GM19452 (cell line): ENCODE measurements around the gene SERPINB4.
"Not testable (repeated sequence)": the region's sequence is repeated elsewhere in the genome, so short reads cannot be mapped to it uniquely, and the experiment has no call there.

ENCODE experiments used
- ATAC-seq: cut with Tn5 transposase; IDR thresholded peaks from one replicate; pipeline ENCODE4 v1.9.1; 2021; ENCODE audit not compliant: unreplicated experiment

Gene SERPINB4

DNA sequence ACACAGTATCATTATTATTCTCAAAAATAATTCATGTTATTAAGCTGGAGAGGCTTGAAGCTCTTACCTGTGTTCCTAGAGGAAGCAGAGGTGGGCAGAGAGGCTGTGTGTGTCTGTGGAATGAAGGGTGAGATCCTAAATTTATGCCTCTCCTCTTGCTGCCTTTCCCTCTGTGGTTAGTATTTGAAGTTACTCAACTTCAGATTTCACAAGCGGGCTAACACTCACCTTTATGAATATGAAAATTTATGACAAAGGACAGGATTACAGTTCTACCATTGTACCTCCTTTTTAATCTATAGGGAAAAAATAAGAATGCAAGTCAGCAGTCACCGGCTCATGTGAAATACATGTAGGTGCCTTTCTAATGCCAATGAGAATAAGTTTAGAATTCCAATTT is at the start of gene SERPINB4:
TSS of gene SERPINB4 (minus strand) at position 115 of the 400 bp plus-strand sequence. CDS start 679 bp downstream, outside the sequence.
- ATAC-seq = not testable (repeated sequence)

DNA sequence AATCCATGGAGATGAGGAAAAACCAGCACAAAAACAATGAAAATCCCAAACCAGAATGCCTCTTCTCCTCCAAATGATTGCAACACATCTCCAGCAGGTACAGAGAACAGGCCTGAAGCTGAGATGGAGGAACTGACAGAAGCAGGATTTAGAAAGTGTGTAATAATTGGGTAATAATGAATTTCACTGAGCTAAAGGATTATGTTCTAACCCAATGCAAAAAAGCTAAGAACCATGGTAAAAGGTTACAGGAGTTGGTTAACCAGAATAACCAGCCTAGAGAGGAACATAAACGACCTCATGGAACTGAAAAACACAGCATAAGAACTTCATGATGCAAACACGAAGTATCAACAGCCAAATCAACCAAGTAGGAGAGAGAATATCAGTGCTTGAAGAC is 45.0 kb upstream of the SERPINB4 start:
- no peak for ATAC-seq

DNA sequence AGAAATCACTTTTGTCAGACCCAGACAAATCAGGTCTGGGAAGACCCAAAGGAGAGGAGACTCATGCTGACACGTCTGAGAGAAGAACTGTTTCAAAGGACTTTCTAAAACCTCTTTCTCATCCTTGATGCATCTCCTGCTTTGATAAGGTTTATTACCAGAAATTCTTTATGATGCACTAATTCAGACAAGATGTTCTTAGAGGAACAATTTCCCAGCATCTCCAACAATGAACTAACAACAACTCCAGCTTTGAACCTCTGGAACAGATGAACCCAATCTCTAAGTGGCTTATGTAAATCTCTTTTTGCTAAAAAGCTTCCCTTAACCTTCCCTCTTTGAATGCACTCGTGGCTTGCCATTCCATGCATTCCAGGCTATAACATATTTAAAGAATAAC is 42.8 kb upstream of the SERPINB4 start:
- ATAC-seq = no peak

DNA sequence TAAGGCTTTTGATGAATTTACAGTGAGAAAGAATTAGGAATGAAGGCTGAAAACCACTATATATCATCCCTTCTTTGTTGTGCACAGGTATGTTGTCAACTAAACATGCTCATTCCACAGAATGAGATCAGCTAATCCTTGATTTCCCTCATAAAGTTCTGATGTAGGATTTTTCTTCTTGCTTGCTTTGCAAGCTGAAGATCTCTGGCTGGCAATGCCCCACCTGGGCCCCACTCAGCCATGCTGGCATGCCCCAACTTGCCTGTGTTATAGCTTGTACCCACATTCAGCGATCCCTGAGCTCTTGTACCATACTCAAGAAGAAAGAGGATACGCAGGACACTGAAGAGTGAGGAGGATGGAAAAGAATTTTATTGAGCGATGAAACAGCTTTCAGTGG is 40.7 kb upstream of the SERPINB4 start:
- ATAC-seq = no peak

DNA sequence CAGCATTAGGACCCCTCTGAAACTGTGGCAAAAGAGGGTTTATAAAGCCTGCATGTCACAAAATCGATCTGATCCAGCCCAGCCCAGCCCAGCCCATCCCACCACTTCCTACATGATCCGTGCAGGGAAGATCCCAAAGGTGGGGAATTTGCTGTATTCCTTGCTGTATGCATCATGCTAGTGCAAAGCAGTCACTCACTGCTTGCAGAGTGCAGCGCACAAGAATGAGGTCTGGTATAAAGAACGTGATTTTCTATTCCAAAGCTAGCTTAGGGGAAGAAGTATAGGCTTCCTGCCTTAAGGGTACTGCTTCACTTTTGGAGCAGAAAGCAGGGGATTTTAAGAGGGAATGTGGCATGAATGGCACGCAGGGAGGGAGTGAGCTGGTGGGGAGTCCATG is 39.8 kb upstream of the SERPINB4 start:
- no peak for ATAC-seq

DNA sequence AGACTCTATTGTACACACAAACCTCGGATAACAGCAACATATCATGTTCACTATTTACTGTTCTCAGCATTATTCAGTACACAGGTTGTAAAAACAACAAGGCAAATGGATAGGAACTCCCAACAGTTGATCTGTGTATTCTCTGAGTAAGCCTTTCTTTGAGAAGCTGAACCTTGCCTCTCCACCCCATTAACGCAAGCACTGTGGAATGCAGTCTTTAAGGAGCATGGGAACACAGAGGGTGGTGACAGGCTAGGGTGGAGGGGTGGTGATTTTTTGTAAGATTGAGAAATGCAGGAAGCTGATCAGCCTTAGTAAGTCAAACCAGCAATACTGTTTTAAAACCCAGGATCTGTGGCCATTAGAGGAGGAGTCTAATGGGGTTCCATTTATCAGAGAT is 39.1 kb upstream of the SERPINB4 start:
- no peak for ATAC-seq

DNA sequence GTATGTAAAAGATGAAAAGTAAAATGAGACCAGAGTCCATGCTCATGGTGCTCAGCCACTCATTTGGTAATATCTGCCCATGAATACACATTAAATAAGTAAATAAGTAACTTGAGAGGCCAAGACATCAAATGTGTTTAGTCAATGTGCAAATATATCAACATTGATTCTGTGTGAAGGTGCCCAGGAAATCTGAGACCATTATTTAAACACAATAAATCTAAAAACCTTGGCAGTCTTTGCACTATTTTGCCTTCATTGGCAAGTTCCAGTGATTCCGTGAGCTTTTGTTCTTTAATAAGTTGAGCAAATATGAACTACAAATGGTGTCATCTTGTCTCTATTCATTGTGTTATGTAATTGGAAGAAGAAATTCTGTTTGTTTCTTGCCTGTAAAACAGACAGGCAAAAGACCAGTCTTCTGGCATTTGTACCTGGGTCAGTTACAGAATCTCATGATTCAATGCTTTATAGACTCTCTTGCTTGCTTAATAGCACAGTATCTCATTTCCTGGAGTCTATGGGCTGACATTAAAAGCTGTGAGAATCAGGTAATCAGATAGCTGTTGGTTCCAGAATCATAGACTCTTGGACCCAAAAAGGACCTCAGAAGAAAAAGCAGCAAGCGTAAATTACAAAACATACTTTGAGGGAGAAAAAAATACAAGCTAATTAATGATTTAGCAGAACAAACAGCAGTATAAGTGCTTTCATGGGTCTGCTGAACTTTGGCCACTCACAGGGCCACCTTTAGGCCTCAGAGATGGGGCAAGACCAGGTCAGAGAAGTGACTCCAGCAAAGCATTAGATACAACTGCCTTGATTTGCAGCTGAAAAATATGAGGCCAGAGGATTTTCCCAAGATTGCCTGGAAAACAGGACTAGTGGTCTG is 37.6 kb upstream of the SERPINB4 start:
- no peak for ATAC-seq

DNA sequence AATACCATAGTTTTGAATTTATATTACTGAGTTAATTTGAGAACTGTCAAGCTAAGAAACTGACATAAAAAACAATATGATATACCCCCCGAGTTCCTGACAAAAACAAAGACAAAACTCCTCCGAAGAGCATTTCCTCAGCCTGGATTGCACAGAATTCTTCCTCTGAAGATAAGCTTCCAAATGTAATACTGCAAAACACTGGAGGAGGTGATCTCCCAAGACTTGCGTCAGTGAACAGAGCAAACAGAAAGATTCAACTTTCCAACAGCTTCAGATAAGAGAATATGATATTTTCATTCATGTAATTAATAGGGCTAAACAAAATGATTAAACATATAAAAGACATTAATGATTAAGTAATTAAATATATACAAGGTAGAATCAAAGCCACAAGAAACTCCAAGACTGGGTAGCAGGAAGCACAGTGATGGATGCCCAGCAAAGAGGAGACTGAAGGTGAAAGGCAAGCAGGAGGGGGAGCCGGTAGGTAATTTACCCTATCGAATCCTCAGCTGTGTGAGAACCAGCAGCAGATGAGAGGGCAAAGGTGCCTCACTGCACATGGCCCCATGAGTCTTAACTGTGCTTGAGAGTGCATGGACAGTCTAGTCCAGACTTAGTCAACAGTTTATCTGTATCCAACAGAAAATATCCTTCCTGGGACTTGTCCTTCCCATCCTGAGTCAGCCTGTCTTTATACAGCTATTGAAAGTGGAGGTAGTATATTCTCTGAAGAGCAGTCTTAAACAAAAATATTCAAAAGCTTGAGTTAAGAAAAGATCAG is 36.0 kb upstream of the SERPINB4 start:
- no peak for ATAC-seq

DNA sequence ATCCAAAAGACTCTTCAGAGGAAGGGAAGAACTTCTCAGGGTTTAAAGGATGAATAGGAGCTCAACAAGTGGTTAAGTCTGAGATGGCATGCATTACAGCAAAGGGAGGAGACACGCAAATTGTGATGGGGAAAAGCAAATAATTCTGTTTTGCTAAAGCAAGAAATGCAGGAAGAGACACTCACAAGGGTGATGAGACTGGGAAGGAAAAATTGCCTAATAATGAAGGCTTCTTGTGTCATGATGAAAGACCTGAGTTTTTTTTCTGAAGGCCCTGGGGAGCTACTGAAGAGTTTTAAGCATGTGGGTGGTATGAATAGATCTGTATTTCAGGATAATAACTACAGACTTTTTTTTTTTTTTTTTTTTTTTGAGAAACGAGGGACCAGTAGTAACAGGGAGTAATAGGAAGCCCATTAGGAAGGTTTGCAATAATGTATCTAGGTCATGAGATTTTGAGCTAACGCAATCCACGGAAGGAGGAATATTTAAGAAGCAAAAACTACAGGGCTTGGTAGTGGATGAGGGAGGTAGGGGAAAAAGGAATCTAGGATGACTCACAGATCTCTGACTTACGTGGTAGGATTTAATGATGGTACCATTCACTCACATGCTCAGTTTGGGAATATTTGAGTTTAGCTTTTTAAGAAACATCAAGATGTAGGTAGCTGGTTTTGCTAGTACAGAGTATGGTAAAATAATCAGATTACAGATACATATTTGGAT is 33.6 kb upstream of the SERPINB4 start:
- ATAC-seq = no peak

DNA sequence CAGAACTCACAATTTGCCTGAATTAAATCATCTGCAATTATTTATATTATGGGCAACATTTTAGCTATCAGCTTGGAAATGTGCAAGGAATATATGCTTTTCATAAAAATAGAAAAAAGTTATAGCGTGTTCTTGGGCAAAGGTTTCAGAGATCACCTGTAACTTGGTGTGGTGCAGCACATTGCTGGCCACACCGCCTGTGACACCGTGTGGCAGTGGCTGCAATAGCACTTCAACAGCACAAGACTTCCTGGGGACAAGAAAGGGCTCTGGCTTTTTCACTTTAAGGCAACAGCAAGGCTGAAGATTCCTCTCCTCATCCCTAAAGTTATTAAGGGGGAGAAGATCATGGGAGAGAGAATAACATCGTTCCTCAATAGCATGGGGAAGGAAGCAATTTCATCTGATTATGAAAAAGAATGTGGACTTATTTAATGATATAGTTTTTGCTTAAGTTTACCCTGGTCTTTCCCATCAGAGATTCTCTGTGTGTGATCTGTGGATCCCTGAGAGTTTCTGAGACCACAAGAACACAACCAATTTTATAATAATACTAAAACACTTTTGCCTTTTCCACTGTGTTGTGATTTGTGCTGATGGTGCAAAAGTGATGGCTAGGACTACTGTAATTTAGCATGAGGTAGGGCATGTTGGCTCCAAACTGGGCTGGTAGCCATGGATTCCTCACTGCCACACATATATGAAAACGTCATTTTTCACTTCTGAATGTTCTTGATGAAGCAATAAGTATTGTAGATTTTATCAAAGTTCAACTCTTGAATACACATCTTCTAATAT is 32.7 kb upstream of the SERPINB4 start:
- peak; percentile 69 for ATAC-seq

DNA sequence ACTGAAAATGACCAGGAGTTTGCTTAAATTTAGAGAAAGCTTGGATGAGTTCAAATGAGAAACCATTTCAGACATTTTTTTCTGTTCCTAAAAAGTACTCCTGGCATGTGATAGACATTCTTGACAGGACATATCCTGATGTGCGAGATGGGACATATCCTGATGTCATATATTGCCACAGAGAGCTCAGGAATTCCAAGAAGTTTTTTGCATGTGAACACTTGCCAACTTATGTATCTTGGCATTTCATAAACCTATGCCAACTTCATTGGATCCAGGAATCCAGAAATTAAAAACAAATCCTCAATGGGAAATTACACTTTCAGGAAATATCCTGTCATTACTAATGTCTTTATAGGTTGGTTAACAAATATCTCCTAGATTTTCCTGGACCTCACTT is 20.5 kb upstream of the SERPINB4 start:
- ATAC-seq = no peak

DNA sequence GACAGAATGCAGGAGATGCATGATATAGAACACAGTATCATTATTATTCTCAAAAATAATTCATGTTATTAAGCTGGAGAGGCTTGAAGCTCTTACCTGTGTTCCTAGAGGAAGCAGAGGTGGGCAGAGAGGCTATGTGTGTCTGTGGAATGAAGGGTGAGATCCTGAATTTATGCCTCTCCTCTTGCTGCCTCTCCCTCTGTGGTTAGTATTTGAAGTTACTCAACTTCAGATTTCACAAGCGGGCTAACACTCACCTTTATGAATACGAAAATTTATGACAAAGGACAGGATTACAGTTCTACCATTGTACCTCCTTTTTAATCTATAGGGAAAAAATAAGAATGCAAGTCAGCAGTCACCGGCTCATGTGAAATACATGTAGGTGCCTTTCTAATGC is 17.7 kb upstream of the SERPINB4 start, which contains the start of gene SERPINB3:
TSS of gene SERPINB3 (minus strand) at position 144 of the 400 bp plus-strand sequence. CDS start 677 bp downstream, outside the sequence.
- not testable (repeated sequence) for ATAC-seq

DNA sequence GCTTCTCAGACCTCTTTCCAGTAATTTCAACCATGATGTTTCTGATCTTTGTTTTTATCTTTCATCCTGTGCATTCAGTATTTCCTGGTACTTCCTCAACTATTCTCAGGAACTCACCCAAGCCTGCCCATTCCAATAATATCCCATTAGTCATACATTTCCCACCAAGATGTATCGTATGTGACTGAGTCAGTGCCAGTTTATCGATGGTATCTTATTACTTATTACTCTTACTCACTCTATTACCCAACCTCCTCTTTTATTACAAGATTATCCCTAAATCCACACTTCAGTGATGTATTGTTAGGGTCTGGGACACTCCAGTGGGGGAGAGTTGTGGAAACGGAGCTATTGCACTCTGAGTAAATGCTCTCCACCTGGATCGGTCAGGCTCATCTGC is 14.9 kb upstream of the SERPINB4 start:
- ATAC-seq = not testable (repeated sequence)

DNA sequence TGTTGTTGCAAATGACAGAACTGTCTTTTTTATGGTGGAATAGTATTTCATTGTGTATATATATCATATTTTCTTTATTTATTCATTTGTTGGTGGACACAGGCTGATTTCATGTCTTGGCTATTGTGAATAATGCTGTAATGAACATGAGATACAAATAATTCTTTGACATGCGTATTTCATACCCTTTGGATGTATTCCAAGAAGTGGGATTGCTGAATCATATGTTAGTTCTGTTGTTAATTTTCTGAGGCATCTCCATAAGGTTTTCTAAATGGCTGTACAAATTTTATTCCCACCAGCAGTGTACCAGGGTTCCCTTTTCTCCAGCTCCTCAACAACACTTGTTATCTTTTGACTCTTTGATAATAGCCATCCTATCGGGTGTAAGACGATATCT is 6.2 kb upstream of the SERPINB4 start:
- ATAC-seq = not testable (repeated sequence)

DNA sequence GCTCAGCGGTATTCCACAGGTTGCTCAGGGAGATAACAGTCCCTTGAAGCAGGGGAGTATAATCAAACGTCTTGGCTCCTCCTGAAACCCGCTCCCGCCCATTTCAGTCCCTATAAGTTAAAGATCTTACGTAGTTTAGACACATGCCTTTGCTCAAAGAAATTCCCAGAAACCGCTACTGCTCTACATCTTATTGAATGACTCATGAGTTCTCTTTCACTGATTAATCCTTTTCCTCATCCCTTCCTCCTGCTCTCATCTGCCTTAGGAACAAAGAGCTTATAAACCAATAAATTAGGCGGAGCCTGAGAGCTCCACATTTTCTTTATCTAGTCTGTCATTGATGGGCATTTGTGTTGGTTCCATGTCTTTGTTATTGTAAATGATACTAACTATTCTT is 4.2 kb upstream of the SERPINB4 start:
- ATAC-seq = no peak

DNA sequence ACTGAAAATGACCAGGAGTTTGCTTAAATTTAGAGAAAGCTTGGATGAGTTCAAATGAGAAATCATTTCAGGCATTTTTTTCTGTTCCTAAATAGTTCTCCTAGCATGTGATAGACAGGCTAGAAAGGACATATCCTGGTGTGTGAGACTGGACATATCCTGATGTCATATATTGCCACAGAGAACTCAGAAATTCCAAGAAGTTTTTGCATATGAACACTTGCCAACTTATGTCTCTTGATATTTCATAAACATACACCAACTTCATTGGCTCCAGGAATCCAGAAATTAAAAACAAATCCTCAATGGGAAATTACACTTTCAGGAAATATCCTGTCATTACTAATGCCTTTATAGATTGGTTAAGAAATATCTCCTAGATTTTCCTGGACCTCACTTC is 2.9 kb upstream of the SERPINB4 start:
- no peak for ATAC-seq

DNA sequence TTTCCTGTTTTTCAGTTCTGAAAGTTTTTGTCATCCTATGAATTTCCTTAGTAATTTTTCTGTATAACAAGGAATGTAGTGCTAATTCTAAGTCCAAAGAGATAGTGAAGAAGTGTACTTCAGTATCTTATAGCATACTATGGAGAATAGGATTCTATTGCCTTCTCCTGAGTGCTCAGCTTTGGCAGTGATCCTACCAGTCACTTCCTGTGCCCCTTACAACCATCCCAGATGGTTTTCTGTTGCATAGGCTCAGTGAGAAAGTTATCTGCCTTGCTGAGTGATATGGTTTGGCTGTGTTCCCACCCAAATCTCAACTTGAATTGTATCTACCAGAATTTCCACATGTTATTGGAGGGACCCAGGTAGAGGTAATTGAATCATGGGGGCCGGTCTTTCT is 638 bp upstream of the SERPINB4 start:
- not testable (repeated sequence) for ATAC-seq

DNA sequence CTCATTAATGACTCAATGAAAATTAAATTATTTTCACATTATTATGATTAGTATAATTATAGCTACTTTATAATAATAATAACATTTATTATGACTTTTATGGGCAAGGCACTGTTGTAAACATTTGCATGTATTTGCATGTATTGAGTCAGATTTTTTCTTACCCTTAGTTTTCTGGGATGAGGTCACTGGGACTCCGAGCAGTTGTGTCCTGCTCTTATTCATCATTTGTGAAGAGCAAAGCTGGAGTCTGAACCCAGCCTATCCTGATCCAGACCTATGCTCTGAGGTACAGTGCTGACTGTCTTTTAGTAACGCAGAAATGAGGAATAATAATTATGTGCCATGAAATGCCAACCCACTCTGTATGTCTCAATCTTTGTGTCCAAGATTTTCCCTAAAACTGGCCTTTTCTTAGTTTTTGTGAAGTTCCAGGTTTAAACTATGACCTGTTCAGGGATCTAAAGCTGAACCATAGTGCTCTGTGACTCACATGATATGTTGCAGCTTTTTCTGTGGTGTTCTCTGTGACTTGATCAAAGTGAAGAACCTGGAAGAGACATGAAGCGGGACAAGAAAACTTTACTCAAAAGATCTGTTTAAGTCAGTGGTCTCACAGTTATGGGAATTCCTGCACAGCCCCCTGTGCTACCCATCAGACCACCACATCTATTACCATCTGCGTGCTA is 1.2 kb downstream of the SERPINB4 start:
- ATAC-seq = not testable (repeated sequence)

DNA sequence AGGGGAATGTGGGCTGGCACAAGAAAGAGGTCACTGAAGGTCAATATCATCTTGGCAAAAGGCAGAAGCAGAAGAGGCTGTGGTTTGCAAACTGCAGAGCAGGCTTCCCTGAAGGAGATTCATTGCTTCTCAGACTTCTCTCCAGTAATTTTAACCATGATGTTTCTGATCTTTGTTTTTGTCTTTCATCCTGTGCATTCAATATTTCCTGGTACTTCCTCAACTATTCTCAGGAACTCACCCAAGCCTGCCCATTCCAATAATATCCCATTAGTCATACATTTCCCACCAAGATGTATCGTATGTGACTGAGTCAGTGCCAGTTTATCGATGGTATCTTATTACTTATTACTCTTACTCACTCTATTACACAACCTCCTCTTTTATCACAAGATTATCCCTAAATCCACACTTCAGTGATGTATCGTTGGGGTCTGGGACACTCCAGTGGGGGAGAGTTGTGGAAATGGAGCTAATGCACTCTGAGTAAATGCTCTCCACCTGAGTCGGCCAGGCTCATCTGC is 2.8 kb downstream of the SERPINB4 start:
- not testable (repeated sequence) for ATAC-seq

DNA sequence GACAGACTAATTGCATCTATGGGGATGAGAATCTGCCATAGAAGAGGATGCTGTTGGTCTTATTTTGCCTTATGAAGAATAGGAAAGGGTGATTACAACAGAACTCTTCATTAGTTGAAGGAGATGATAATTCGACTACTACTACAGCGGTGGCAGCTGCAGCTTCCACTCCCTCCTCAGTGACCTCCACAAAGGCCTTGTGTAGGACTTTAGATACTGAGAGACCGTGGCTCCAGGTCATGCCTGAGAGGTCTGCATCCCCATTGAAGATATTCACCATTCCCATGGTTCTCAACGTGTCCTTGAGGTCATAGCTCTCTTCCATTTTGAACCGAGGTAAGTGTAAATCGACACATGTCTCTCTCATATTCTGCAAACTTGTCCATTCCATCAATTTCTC is 6.4 kb downstream of the SERPINB4 start:
- ATAC-seq = no peak
